Stimulated activated CD8-positive, alpha-beta memory T cell treated with anti-CD3 and anti-CD28 coated beads, Interleukin-12 subunit alpha, Interleukin-12 subunit beta, amount 100 ng/mL, for 24 hours (primary cell): ENCODE data around the gene SYK.
"Not testable (repeated sequence)": the region's sequence is repeated elsewhere in the genome, so short reads cannot be mapped to it uniquely, and the experiment has no call there.

Experiments
- DNase-seq: peaks from one replicate; pipeline ENCODE4 v3.0.0-alpha.2; 2020; ENCODE audit errors: extremely low read depth

Gene SYK

GRCh38 chr9:90801241-90801972, at the start of gene SYK:
Gene SYK, plus strand, starts transcription at chr9:90801819. Its CDS starts 42,080 bp downstream, at chr9:90843899.
- no peak for DNase-seq

- DNase-seq, result peak; percentile 31
Measured at GRCh38 chr9:90755514-90756371, 45.9 kb upstream of the SYK start.

- DNase-seq, result not testable (repeated sequence)
Measured at GRCh38 chr9:90760577-90760976, 41.0 kb upstream of the SYK start.

GRCh38 chr9:90766731-90767130, 34.9 kb upstream of the SYK start:
- no peak for DNase-seq

- DNase-seq, result no peak
Measured at GRCh38 chr9:90767523-90768100, 34.0 kb upstream of the SYK start.

GRCh38 chr9:90770182-90770738, 31.4 kb upstream of the SYK start:
- DNase-seq, result no peak

GRCh38 chr9:90770927-90771326, 30.7 kb upstream of the SYK start:
- DNase-seq, result no peak

- DNase-seq, result no peak
Measured at GRCh38 chr9:90772386-90772785, 29.2 kb upstream of the SYK start.

GRCh38 chr9:90773617-90774016, 28.0 kb upstream of the SYK start:
- no peak for DNase-seq

GRCh38 chr9:90774071-90774470, 27.5 kb upstream of the SYK start:
- no peak for DNase-seq

GRCh38 chr9:90774682-90775081, 26.9 kb upstream of the SYK start:
- DNase-seq, result no peak

- DNase-seq, result no peak
Measured at GRCh38 chr9:90775657-90776056, 26.0 kb upstream of the SYK start.

GRCh38 chr9:90778746-90779145, 22.9 kb upstream of the SYK start:
- DNase-seq, result no peak

- no peak for DNase-seq
Measured at GRCh38 chr9:90783552-90783951, 18.1 kb upstream of the SYK start.

- DNase-seq, result no peak
Measured at GRCh38 chr9:90783964-90784363, 17.7 kb upstream of the SYK start.

GRCh38 chr9:90787771-90788460, 13.7 kb upstream of the SYK start:
- no peak for DNase-seq

- not testable (repeated sequence) for DNase-seq
Measured at GRCh38 chr9:90788527-90788926, 13.1 kb upstream of the SYK start.

GRCh38 chr9:90789408-90789807, 12.2 kb upstream of the SYK start:
- no peak for DNase-seq

- no peak for DNase-seq
Measured at GRCh38 chr9:90789862-90790261, 11.8 kb upstream of the SYK start.

- DNase-seq, result not testable (repeated sequence)
Measured at GRCh38 chr9:90793024-90793423, 8.6 kb upstream of the SYK start.

- DNase-seq, result no peak
Measured at GRCh38 chr9:90793729-90794128, 7.9 kb upstream of the SYK start.

- no peak for DNase-seq
Measured at GRCh38 chr9:90795084-90795483, 6.5 kb upstream of the SYK start.
